MM.1S (cell line): Measurements from ENCODE around the gene GP9.
A peak's percentile ranks its signal among the peaks of the same experiment; 100 is the strongest.
"Not testable (repeated sequence)": the region's sequence is repeated elsewhere in the genome, so short reads cannot be mapped to it uniquely, and the experiment has no call there.

ENCODE experiments used
- CTCF ChIP-seq: fragments of 300-600 bp; sonication (generic); IDR thresholded peaks from 2 replicates; pipeline ENCODE4 v1.5.1; 2016; ENCODE audit warnings: antibody characterized with exemption, low read length, mixed read lengths
- EZH2 ChIP-seq: fragments of 300-600 bp; sonication (generic); optimal IDR thresholded peaks from 2 replicates; pipeline ENCODE3; 2017; ENCODE audit warnings: low read depth, mild to moderate bottlenecking, antibody characterized with exemption, low read length, mixed read lengths

GRCh38 chr3:129067719-129068118 is 7.1 kb downstream of the GP9 start:
- 0 out of 2 replicates have a peak, but pooled peaks have one; percentile 4 for TF ChIP-seq CTCF
- not testable (repeated sequence) for TF ChIP-seq EZH2
